ACC112 (cell line): ENCODE data around the gene NECTIN1.

ENCODE experiments used
- H2AFZ ChIP-seq: fragments of 200-600 bp; sonication (generic); one replicate; pipeline ENCODE4 v1.6.0; 2017; ENCODE audit warnings: antibody characterized with exemption, low read length; ENCODE audit not compliant: unreplicated experiment
- H3K27ac ChIP-seq: fragments of 200-600 bp; sonication (generic); 2 replicates; pipeline ENCODE4 v1.5.1; 2014; ENCODE audit warnings: low read depth, mild to moderate bottlenecking, antibody characterized with exemption, low read length, moderate library complexity
- H3K27me3 ChIP-seq: fragments of 200-600 bp; sonication (generic); 2 replicates; pipeline ENCODE4 v1.6.1; 2014; ENCODE audit warnings: mild to moderate bottlenecking, antibody characterized with exemption, low read length, moderate library complexity, mixed read lengths; ENCODE audit not compliant: insufficient read depth
- H3K36me3 ChIP-seq: fragments of 200-600 bp; sonication (generic); 2 replicates; pipeline ENCODE4 v1.6.1; 2016; ENCODE audit warnings: mild to moderate bottlenecking, antibody characterized with exemption, low read length, moderate library complexity, mixed read lengths; ENCODE audit not compliant: insufficient read depth
- H3K4me1 ChIP-seq: fragments of 200-600 bp; sonication (generic); one replicate; pipeline ENCODE4 v1.6.1; 2016; ENCODE audit warnings: low read length, mixed read lengths; ENCODE audit not compliant: insufficient read depth, unreplicated experiment, control insufficient read depth
- H3K4me3 ChIP-seq: fragments of 200-600 bp; sonication (generic); 2 replicates; pipeline ENCODE4 v1.5.1; 2014; ENCODE audit warnings: mild to moderate bottlenecking, low read depth, low read length
- H3K79me2 ChIP-seq: fragments of 200-600 bp; sonication (generic); one replicate; pipeline ENCODE4 v1.6.0; 2016; ENCODE audit warnings: low read length; ENCODE audit not compliant: control insufficient read depth, unreplicated experiment, insufficient read depth

The NECTIN1 gene

GRCh38 chr11:119711476-119711875 is 17.5 kb downstream of the NECTIN1 start:
- no peak overlapping the region for H3K4me3 ChIP-seq
- no peaks in the 10 kb centered on the region for H3K79me2 ChIP-seq
- H2AFZ ChIP-seq: no peak overlapping the region
- no peaks in the 10 kb centered on the region for H3K4me1 ChIP-seq
- H3K27ac ChIP-seq: no peak overlapping the region
- no peaks in the 10 kb centered on the region for H3K36me3 ChIP-seq
- H3K27me3 ChIP-seq: 0 out of 2 replicates have a peak, but pooled peaks cover 3% of the 10 kb centered on the region

GRCh38 chr11:119710417-119710816 is 18.6 kb downstream of the NECTIN1 start:
- 0 out of 2 replicates have a peak, but pooled peaks cover 3% of the 10 kb centered on the region for H3K27me3 ChIP-seq
- no peak overlapping the region for H3K27ac ChIP-seq
- H2AFZ ChIP-seq: no peak overlapping the region
- H3K36me3 ChIP-seq: no peaks in the 10 kb centered on the region
- H3K79me2 ChIP-seq: no peaks in the 10 kb centered on the region
- no peak overlapping the region for H3K4me3 ChIP-seq
- H3K4me1 ChIP-seq: no peaks in the 10 kb centered on the region

DNA sequence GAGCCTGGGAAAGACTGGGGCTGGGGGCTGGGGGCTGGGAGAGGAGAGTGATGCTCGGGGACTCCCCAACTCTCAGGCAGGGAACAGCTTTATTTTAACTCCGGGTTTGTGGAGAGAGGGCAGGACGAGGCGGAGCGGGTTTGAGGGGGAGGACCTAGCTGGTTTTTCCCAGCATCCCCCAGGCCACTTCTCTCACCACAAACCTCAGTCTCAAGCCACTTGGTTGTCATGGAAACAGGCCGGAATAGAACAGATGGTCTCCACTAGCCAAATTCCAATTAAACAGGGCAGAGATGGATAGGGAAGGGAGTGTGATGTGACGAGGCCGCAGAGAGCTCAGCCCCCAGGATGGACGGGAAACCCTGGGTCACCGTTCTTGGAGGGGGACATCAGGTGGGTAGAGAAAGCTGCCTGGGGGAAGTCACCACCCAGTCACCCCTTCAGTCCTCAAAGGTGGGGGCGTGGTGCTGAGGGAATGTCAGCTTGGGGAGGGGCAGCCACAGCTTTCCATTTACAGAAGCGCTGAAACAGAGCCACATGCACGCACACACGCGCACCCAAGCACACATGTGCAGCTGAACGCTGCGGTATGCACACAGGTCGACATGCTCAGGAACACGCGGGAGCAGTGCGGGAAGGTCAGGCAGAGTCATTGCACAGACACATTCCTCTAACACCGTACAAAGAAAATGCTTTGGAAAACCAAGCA is 19.2 kb downstream of the NECTIN1 start:
- Histone ChIP-seq H3K27me3 (0 out of 2 replicates have a peak, but pooled peaks cover 3% of the 10 kb centered on the region), H3K4me1 (no peaks in the 10 kb centered on the region), H2AFZ (no peak overlapping the region), H3K79me2 (no peaks in the 10 kb centered on the region), H3K36me3 (no peaks in the 10 kb centered on the region), H3K4me3 (no peak overlapping the region), H3K27ac (no peak overlapping the region)

- no peak overlapping the region for H3K4me3 ChIP-seq
- H3K27me3 ChIP-seq: 0 out of 2 replicates have a peak, but pooled peaks cover 3% of the 10 kb centered on the region
- H3K79me2 ChIP-seq: no peaks in the 10 kb centered on the region
- H2AFZ ChIP-seq: no peak overlapping the region
- H3K4me1 ChIP-seq: no peaks in the 10 kb centered on the region
- H3K36me3 ChIP-seq: no peaks in the 10 kb centered on the region
- H3K27ac ChIP-seq: no peak overlapping the region
Measured at GRCh38 chr11:119709171-119709570, 19.8 kb downstream of the NECTIN1 start.

- Histone ChIP-seq H3K79me2 (no peaks in the 10 kb centered on the region), H3K4me3 (no peak overlapping the region), H3K4me1 (no peaks in the 10 kb centered on the region)
Measured at GRCh38 chr11:119708384-119708783, 20.6 kb downstream of the NECTIN1 start.

GRCh38 chr11:119706887-119707286 is 22.1 kb downstream of the NECTIN1 start:
- 0 out of 2 replicates have a peak, but pooled peaks cover 3% of the 10 kb centered on the region for H3K27me3 ChIP-seq
- H3K27ac ChIP-seq: no peak overlapping the region
- H2AFZ ChIP-seq: no peak overlapping the region
- no peaks in the 10 kb centered on the region for H3K79me2 ChIP-seq
- no peaks in the 10 kb centered on the region for H3K36me3 ChIP-seq
- H3K4me3 ChIP-seq: no peak overlapping the region
- H3K4me1 ChIP-seq: no peaks in the 10 kb centered on the region

More at GRCh38 chr11:119708384-119708783, 20.6 kb downstream of the NECTIN1 start:
- Histone ChIP-seq H2AFZ (no peak overlapping the region), H3K27me3 (0 out of 2 replicates have a peak, but pooled peaks cover 3% of the 10 kb centered on the region), H3K36me3 (no peaks in the 10 kb centered on the region), H3K27ac (no peak overlapping the region)

DNA sequence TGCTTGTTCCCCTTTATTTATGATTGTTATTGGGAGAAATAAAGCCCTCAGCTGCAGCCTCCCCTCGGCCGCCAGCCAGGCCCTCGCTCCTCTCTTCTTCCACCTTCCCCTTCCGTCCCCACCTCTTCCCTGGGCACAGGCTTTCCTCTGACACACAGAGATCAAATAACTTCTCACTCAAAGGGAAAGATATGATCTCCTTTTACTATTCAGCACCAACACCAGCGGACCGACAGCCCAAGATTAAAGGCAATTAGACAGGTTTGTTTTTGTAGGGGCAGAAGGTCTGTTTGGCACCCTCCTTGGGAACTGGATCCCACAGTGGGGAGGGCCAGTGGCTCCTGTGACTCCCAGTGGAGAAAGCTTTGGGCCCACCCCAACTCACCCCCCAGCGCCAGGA is 23.0 kb downstream of the NECTIN1 start:
- Histone ChIP-seq H2AFZ (no peak overlapping the region), H3K27me3 (0 out of 2 replicates have a peak, but pooled peaks cover 3% of the 10 kb centered on the region), H3K36me3 (no peaks in the 10 kb centered on the region), H3K27ac (no peak overlapping the region), H3K79me2 (no peaks in the 10 kb centered on the region), H3K4me1 (peaks cover under 1% of the 10 kb centered on the region), H3K4me3 (no peak overlapping the region)

DNA sequence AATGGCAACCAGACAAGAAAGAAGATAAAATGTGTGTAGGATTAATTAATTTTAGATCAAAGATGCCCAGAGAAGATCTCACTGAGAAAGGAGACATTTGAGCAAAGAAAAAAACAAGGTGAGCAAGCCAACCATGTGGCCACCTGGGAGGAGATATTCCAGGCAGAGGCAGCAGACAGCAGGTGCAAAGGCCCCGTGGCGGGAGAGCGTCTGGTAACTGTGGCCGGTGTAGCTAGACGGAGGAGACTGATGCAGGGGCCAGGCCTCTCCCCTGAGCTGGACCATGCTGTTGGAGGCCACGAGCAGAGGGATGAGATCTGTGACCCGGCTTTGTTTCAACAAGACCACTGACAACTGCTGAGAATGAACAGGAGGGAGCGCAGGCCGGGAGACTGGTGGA is 23.6 kb downstream of the NECTIN1 start:
- Histone ChIP-seq H3K36me3 (no peaks in the 10 kb centered on the region), H3K79me2 (no peaks in the 10 kb centered on the region), H3K4me1 (peaks cover 8% of the 10 kb centered on the region), H3K27ac (no peak overlapping the region), H2AFZ (no peak overlapping the region), H3K4me3 (no peak overlapping the region), H3K27me3 (0 out of 2 replicates have a peak, but pooled peaks cover 3% of the 10 kb centered on the region)

DNA sequence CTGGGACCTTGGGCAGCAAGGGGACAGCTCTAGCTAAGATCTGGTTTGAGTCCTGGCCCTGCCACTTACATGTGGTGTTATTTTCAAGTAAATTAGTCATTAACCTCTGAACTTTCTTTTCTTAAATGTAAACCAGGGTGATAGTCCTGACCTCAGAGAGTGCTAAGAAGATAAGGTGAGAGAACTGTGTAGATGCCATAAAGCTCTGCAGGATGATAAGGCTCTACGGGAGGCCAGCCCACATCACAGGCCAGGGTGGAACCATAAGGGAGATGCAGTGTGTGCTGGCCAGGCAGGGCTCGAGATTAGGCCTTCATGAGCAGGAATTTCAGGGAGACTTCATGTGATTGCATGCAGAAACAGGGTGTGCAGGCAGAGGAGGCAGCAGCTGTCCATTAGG is 24.2 kb downstream of the NECTIN1 start:
- Histone ChIP-seq H3K27ac (no peak overlapping the region), H3K4me3 (no peak overlapping the region), H2AFZ (no peak overlapping the region), H3K4me1 (peaks cover 8% of the 10 kb centered on the region), H3K27me3 (0 out of 2 replicates have a peak, but pooled peaks cover 3% of the 10 kb centered on the region), H3K79me2 (no peaks in the 10 kb centered on the region), H3K36me3 (no peaks in the 10 kb centered on the region)

GRCh38 chr11:119701591-119702549 is 27.1 kb downstream of the NECTIN1 start:
- H3K79me2 ChIP-seq: no peaks in the 10 kb centered on the region
- no peak overlapping the region for H2AFZ ChIP-seq
- H3K36me3 ChIP-seq: no peaks in the 10 kb centered on the region
- no peak overlapping the region for H3K27ac ChIP-seq
- H3K27me3 ChIP-seq: no peaks in the 10 kb centered on the region
- H3K4me1 ChIP-seq: peaks cover 13% of the 10 kb centered on the region
- H3K4me3 ChIP-seq: no peak overlapping the region
